HUES64 (cell line): ENCODE data around the gene MCM9.

Source experiments
- H3K27ac ChIP-seq: 2 replicates; pipeline ENCODE4 v1.7.0; 2013; ENCODE audit warnings: low read depth, low read length, inconsistent platforms
- H3K27me3 ChIP-seq: 2 replicates; pipeline ENCODE4 v1.6.1; 2013; ENCODE audit warnings: mild to moderate bottlenecking, low read length; ENCODE audit not compliant: insufficient read depth
- H3K36me3 ChIP-seq: 2 replicates; pipeline ENCODE4 v1.6.1; 2013; ENCODE audit warnings: mild to moderate bottlenecking, low read length; ENCODE audit not compliant: insufficient read depth
- H3K4me1 ChIP-seq: 2 replicates; pipeline ENCODE4 v1.6.1; 2013; ENCODE audit warnings: mild to moderate bottlenecking, low read length, moderate library complexity; ENCODE audit not compliant: insufficient read depth
- H3K4me3 ChIP-seq: 2 replicates; pipeline ENCODE4 v1.5.1; 2013; ENCODE audit warnings: mild to moderate bottlenecking, low read length, moderate library complexity
- H3K9ac ChIP-seq: 2 replicates; pipeline ENCODE4 v1.6.1; 2013; ENCODE audit warnings: mild to moderate bottlenecking, low read depth, low read length
- H3K9me3 ChIP-seq: 2 replicates; pipeline ENCODE4 v1.6.1; 2013; ENCODE audit warnings: low read depth, low read length; ENCODE audit not compliant: insufficient read depth
- WGBS: fragments of 150-250, 120-280 bp; methylation state at CpG from one replicate; pipeline ENCODE4 v1.1.7; 2013; ENCODE audit warnings: missing lambda C conversion rate; 5-methylcytosine and 5-hydroxymethylcytosine counted together

Gene MCM9

DNA sequence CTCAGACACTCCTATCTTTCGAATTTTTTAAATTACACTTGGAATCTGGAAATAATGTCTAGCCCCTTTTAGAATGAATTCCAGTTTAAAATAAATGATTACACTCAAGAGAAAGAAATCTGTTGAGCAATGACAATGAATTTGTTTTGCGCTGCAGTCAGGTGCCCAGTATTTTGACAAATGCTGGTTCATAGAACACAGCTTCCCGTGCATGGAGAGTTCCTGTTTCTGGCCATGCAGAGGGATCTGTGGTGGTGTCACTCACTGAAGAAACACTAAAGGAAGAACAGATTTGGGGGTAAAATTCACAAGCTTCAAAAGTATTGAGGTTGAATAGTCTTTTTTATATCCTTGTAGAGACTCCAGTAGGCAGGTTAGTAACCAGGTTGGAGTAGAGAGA is 170.2 kb downstream of the MCM9 start:
- H3K27me3 ChIP-seq = no peaks in the 10 kb centered on the region
- H3K4me1 ChIP-seq = 0 out of 2 replicates have a peak, but pooled peaks cover 7% of the 10 kb centered on the region
- no peak overlapping the region for H3K27ac ChIP-seq
- no peak overlapping the region for H3K4me3 ChIP-seq
- no peaks in the 10 kb centered on the region for H3K9me3 ChIP-seq
- H3K36me3 ChIP-seq = no peaks in the 10 kb centered on the region
- WGBS = 96% methylated on average over 2 of the region's 3 CpGs
- no peak overlapping the region for H3K9ac ChIP-seq
